KBM-7 (cell line): Measurements from ENCODE around the gene SPDYE6.
"Not testable (repeated sequence)": the region's sequence is repeated elsewhere in the genome, so short reads cannot be mapped to it uniquely, and the experiment has no call there.

Source experiments
- DNase-seq: peaks from one replicate; pipeline ENCODE4 v3.0.0-alpha.2; 2015
- in situ Hi-C: fragments of 300-500 bp; cut with MboI; formaldehyde crosslinking; loops from 2 replicates; pipeline ENCODE4 v1.14.3; 2020; ENCODE audit warnings: low sequenced_read_pairs, low pct_unique_long_range_greater_than_20kb, mixed read lengths

SPDYE6 gene, protein sequence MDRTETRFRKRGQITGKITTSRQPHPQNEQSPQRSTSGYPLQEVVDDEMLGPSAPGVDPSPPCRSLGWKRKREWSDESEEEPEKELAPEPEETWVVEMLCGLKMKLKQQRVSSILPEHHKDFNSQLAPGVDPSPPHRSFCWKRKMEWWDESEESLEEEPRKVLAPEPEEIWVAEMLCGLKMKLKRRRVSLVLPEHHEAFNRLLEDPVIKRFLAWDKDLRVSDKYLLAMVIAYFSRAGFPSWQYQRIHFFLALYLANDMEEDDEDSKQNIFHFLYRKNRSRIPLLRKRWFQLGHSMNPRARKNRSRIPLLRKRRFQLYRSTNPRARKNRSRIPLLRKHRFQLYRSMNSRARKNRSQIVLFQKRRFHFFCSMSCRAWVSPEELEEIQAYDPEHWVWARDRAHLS

GRCh38 chr7:102356344-102356743, at the start of gene SPDYE6:
TSS of gene SPDYE6 (minus strand) at chr7:102356444. CDS start at chr7:102356023, 421 bp downstream.
- in situ Hi-C loops, DNase-seq: not testable (repeated sequence)

- in situ Hi-C loops, result not testable (repeated sequence)
These were observed 48.6 kb upstream of the SPDYE6 start for GRCh38 chr7:102404862-102405188.

DNA sequence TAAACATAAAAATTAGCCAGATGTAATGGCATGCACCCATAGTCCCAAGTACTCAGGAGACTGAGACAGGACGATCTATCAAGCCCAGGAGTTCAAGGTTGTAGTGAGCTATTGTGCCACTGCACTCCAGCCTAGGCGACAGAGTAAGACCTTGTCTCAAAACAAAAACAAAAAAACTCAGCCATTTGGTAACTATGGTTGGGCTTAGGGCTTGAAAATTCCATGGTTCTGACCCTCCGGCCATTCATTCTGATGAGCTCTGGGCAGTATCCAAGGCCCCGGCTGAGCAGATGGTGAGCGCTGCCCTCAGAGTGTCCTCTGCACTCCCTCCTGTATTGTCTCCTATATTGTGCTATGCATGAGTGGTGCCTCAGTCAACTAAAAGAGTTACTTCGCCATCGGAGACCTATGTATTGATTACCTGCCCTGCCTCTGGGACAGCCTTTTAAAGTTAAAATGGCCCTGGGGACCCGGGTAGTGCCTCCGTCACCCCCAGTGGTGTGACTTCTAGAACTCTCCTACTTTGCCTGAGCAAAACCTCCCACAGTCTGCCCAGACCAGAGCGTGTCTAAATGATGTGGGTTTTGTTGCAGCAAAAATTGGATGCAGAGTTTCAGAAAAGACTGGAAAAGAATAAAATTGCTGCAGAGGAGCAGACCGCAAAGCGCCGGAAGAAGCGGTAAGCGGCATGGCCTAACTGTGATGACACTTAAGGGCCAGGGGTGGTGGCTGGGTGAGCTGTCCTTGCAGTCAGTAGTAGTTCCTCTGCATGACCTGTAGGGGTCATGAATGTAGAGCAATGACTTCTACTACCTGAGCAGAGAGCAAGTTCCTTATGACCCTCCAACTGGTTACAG, 48.0 kb upstream of the SPDYE6 start:
- in situ Hi-C loops, result no loop called here
- DNase-seq, result peak; percentile 73

More at GRCh38 chr7:102404862-102405188, 48.6 kb upstream of the SPDYE6 start:
- DNase-seq, result not testable (repeated sequence)

DNA sequence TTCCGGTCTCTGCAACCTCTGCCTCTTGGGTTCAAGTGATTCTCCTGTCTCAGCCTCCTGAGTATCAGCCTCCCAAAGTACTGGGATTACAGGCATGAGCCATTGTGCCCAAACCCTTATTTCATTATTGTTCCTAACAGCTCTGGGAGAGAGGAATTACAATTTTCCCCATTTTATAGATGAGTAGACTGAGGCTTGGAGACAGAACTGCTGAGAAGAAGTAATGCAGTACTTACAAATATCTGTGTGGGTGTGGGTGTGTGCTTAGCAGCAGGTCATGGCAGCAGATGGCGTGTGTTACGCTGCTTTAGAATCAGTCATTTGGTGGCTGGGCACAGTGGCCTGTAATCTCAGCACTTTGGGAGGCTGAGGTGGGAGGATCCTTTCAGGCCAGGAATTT, 47.3 kb upstream of the SPDYE6 start:
- in situ Hi-C loops, result no loop called here
- DNase-seq, result no peak

- in situ Hi-C loops, result no loop called here
- no peak for DNase-seq
These were observed 44.1 kb upstream of the SPDYE6 start for GRCh38 chr7:102400360-102400759.

DNA sequence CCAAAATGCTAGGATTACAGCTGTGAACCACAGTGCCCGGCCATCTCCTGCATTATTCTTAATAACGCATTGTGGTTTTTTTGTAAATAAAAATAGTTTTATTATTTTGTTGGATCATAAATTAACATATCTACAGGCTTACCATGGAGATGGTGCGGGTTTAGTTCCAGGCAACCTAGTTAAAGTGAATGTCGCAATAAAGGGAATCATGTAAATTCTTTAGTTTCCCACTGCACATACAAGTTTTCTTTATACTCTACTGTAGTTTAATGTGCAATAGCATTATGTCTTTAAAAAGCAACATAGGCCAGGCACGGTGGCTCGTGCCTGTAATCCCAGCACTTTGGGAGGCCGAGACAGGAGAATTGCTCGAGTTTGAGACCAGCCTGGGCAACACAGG, 42.3 kb upstream of the SPDYE6 start:
- DNase-seq, result no peak
- in situ Hi-C loops, result no loop called here

DNA sequence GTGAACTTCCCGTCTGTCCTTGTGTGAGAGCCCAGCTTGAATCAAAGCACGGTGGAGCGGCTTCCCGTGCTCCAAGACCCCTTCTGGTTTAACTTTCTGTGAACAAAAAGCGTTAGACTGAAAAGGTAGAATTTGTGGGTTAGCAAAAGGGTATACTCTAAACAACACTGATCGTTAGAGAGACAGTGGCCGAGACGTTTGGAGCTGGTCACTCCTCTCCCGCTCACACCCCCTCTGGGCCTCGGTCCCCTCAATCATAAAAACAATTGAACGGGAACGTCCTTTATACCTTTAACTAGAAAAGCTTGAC, 40.4 kb upstream of the SPDYE6 start:
- in situ Hi-C loops, result no loop called here
- DNase-seq, result no peak

DNA sequence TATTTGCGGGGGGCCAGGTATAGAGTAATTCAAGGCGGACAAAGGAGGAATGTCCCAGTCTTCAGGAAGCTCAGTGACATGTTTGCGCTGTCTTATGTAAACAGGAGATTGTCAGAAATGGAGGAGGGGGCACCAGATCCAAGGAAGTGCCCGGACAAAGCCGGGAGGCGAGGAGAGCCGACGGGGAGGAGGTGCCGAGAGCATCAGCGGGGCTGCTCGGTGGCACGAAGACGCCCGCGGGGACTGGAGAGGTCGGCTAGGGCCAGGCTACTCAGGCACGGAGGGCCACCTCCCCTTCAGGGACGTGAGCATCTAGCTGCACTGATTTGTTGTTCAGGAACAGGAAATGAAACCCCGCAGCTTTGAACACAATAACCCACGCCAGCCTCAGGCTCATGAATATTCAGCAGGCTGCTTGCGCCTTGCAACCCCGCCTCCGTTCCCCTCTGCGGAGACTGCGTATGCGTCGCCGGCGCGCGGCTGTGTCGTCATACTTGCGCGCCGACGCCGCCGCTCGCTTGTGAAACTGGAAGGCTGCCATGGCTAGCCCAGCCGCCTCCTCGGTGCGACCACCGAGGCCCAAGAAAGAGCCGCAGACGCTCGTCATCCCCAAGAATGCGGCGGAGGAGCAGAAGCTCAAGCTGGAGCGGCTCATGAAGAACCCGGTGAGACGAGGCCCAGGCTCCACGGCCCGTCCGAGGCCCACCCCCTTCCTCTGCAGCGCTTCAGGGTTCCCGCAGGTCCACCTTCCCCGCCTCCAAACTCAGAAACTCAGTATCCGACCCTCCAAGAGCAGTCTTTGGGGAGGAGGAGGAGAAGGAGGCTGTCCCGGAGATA, 39.8 kb upstream of the SPDYE6 start, which contains the start of gene PRKRIP1:
Gene PRKRIP1, plus strand, starts transcription at position 491 of the 837 bp plus-strand sequence. Its CDS starts 49 bp downstream, at position 540.
- in situ Hi-C loops, result no loop called here
- peak; percentile 88 for DNase-seq

DNA sequence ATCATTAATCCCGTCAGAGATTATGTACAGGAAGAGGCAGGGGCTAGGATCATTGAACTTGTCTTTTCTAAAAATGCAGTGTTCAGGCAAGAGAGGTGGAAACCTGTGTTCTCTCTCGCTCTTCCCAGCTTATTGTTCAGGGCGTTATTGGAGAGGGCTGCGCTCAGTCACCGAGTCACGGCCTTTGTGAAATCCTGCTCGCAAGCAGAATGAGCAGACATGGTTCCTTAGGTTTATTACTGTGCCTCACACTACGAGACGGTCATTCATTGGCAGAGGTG, 39.3 kb upstream of the SPDYE6 start:
- in situ Hi-C loops, result no loop called here
- no peak for DNase-seq

DNA sequence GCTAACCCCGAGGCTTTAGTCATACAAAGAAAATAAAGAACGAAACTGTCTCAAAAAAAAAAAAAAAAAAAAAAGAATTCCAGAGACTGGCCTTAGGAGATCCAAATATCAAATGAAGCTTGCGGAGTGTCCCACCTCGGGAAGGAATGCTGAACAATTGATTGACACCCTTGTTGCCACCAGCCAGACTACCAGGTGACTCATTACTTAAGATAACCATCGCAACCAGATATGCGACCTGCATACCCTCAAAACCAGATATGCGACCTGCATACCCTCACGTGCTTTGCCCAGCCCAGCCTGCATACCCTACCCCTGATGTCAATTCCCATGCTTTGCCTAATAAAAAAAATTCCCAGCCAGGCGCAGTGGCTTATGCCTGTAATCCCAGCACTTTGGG, 37.2 kb upstream of the SPDYE6 start:
- in situ Hi-C loops, result loop anchor here (5.0 kb wide), 1 partner anchor 111 kb away; no protein-coding TSS in a partner anchor
- no peak for DNase-seq

DNA sequence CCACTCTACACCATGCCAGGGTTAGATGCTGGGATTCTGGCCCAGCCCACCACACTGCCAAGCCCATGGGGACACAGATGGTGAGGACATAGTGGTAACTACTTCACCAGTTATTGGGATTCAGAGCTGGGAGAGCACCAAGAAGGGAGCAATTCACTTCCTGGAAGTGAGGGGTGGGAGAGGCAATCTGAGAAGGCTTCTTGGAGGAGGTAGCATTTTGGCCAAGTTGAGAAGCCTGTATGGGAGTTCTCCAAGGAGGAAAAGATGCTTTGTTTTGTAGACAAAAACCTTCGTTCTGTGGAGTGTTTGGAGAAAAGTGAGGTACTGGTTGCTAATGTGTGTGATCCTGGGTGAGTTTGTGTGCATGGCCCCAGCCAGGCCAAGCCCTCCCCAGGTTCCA, 36.1 kb upstream of the SPDYE6 start:
- in situ Hi-C loops, result loop anchor here (5.0 kb wide), 1 partner anchor 110 kb away; no protein-coding TSS in a partner anchor

DNA sequence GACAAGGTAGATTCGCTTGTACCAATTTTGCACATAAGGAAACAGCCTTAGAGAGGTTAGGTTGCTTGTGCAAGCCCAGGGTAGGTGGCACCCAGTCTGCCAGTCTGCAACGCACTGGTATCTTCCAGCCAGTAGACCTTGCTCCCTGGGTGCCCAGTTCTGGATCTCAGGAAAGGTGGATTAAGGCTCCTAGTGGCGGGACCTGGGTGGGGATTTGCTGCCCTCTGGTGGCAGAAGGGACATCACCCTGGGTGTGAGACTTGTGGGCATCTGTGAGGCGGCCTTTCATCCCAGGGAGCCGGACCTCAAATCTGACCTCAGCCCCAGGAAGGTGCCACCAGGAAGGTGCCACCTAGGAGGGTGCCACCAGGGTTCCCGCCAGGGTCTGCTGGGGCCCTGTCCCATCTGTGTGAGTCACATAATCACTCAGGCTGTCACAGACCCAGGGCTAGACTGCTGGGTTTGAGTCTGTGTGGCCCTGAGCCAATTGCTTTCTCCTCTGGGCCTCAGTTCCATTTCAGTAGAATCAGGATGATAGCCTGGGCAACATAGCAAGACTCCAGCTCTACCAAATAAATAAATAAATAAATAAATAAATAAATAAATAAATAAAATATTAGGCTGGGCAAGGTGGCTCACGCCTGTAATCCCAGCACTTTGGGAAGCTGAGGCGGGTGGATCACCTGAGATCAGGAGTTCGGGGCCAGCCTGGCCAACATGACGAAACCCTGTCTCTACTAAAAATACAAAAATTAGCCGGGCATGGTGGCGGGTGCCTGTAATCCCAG, 34.6 kb upstream of the SPDYE6 start:
- in situ Hi-C loops, result loop anchor here (5.0 kb wide), 1 partner anchor 109 kb away; no protein-coding TSS in a partner anchor
- peak; percentile 78 for DNase-seq

More for the DNA sequence above, 36.1 kb upstream of the SPDYE6 start:
- no peak for DNase-seq

DNA sequence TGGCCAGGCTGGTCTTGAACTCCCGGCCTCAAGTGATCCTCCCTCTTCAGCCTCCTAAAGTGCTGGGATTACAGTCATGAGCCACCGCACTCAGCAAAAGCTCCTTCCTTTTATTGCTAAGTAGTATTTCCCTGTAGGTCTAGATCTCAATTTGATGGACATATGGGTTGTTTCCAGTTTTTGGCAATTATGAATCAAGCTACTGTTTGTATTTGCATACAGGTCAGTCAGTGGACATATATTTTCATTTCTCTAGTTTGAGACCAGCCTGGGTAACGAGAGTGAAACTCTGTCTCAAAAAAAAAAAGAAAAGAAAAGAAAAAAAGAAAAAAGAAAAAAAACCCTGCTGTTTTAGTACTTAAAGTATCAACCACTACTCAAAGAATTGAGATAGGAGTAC, 33.6 kb upstream of the SPDYE6 start:
- DNase-seq, result no peak
- in situ Hi-C loops, result loop anchor here (5.0 kb wide), 1 partner anchor 108 kb away; no protein-coding TSS in a partner anchor

GRCh38 chr7:102387064-102387463, 30.8 kb upstream of the SPDYE6 start:
- DNase-seq, result no peak
- in situ Hi-C loops, result no loop called here

- in situ Hi-C loops, DNase-seq: not testable (repeated sequence)
These were observed 25.6 kb upstream of the SPDYE6 start for GRCh38 chr7:102381696-102382425.

- DNase-seq, in situ Hi-C loops: not testable (repeated sequence)
These were observed 24.6 kb upstream of the SPDYE6 start for GRCh38 chr7:102380837-102381236.

DNA sequence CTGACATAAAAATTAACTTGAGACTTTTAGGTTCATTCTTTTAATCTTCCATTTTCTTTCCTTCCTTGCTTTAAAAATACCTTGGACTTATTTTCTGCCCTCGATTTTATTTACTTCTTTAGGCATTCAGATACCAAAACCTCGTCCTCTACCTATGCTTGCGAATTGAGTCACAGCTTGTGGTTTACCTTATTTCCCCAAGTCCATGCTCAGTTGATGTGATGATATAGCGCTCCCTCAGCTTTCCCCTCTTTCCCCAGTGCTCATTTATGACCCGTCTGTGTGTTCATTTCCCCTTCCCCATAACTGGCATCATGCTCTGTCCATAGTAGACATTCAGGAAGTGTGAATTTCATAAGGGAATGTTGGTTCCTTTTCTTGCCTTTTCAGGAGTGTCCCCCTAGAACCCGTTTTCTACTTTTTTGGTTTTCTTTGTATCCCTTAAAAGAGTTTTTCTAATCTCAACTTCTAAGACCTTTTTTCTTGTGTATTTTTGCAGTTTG, 20.8 kb upstream of the SPDYE6 start:
- in situ Hi-C loops, result no loop called here
- DNase-seq, result no peak

GRCh38 chr7:102372796-102373195, 16.6 kb upstream of the SPDYE6 start:
- in situ Hi-C loops, DNase-seq: not testable (repeated sequence)
